NCI-H2107 treated with DMSO at 0.1 percent for 48 hours (cell line): Measurements from ENCODE around the gene BOD1L2.

Experiments
- DNase-seq: peaks from one replicate; lab custom pipeline; 2025; ENCODE audit not compliant: unreplicated experiment; lab: John Stamatoyannopoulos, UW

BOD1L2 gene

GRCh38 chr18:57150081-57150480 is 3.2 kb downstream of the BOD1L2 start:
- no peak for DNase-seq

GRCh38 chr18:57150828-57151227 is 3.9 kb downstream of the BOD1L2 start:
- peak; percentile 58 for DNase-seq

- DNase-seq: no peak
Measured at GRCh38 chr18:57154191-57154830, 7.4 kb downstream of the BOD1L2 start.

GRCh38 chr18:57164401-57164800 is 17.5 kb downstream of the BOD1L2 start:
- DNase-seq: no peak

- no peak for DNase-seq
Measured at GRCh38 chr18:57167617-57168308, 20.9 kb downstream of the BOD1L2 start.

- DNase-seq: no peak
Measured at GRCh38 chr18:57171026-57171425, 24.1 kb downstream of the BOD1L2 start.

- DNase-seq: no peak
Measured at GRCh38 chr18:57175532-57175931, 28.6 kb downstream of the BOD1L2 start.

- DNase-seq: no peak
Measured at GRCh38 chr18:57185434-57185833, 38.5 kb downstream of the BOD1L2 start.

- no peak for DNase-seq
Measured at GRCh38 chr18:57188851-57189557, 42.1 kb downstream of the BOD1L2 start.

GRCh38 chr18:57190026-57190425 is 43.1 kb downstream of the BOD1L2 start:
- DNase-seq: no peak

- DNase-seq: no peak
Measured at GRCh38 chr18:57194070-57194469, 47.2 kb downstream of the BOD1L2 start.

GRCh38 chr18:57194622-57195021 is 47.7 kb downstream of the BOD1L2 start:
- DNase-seq: no peak

- no peak for DNase-seq
Measured at GRCh38 chr18:57195341-57195740, 48.5 kb downstream of the BOD1L2 start.

- DNase-seq: no peak
Measured at GRCh38 chr18:57197261-57197660, 50.4 kb downstream of the BOD1L2 start.

- DNase-seq: no peak
Measured at GRCh38 chr18:57198073-57198472, 51.2 kb downstream of the BOD1L2 start.
